GM12878 (cell line): ENCODE data around the gene HHAT. TPM values are rescaled to one million over a fixed set of nuclear protein-coding genes. Genes with fewer than 3 reads are reported as not detected.

Experiments
- ATF7 ChIP-seq: fragments of 450-650 bp; IDR thresholded peaks from 2 replicates; pipeline ENCODE4 v1.6.1; 2016; ENCODE audit warnings: low read depth, mild to moderate bottlenecking
- CHD1 ChIP-seq: IDR thresholded peaks from 2 replicates; pipeline ENCODE4 v1.6.1; 2012; ENCODE audit warnings: low read depth, low read length, improper control_type of control experiment
- CHD2 ChIP-seq: IDR thresholded peaks from 2 replicates; pipeline ENCODE4 v1.6.1; 2011; ENCODE audit warnings: low read depth, low read length, improper control_type of control experiment, borderline replicate concordance
- ETV6 ChIP-seq, 2 experiments: fragments of 450-650 bp in 1 of 2; IDR thresholded peaks in 1 of 2; conservative IDR thresholded peaks in 1 of 2; 2 replicates each; pipeline ENCODE4 v1.6.1; 2014; ENCODE audit warnings: antibody characterized with exemption in 1 of 2, borderline replicate concordance in 1 of 2, low read depth in 1 of 2, mild to moderate bottlenecking in 1 of 2, moderate library complexity in 1 of 2
- HDGF ChIP-seq: fragments of 450-650 bp; IDR thresholded peaks from 2 replicates; pipeline ENCODE4 v1.6.1; 2016; ENCODE audit warnings: antibody characterized with exemption
- IKZF1 ChIP-seq: fragments of 450-650 bp; conservative IDR thresholded peaks from 2 replicates; pipeline ENCODE4 v1.6.1; 2017; ENCODE audit warnings: antibody characterized with exemption, mild to moderate bottlenecking
- JUND ChIP-seq: IDR thresholded peaks from 2 replicates; pipeline ENCODE4 v1.6.1; 2012; ENCODE audit warnings: low read depth, mild to moderate bottlenecking, low read length, improper control_type of control experiment, moderate library complexity
- MEF2A ChIP-seq: IDR thresholded peaks from 2 replicates; pipeline ENCODE4 v1.6.1; 2011; ENCODE audit warnings: low read depth, mild to moderate bottlenecking, low read length, moderate library complexity; ENCODE audit not compliant: insufficient read depth
- MTA3 ChIP-seq: IDR thresholded peaks from 2 replicates; pipeline ENCODE4 v1.6.1; 2012; ENCODE audit warnings: low read length, inconsistent platforms, borderline replicate concordance
- MXI1 ChIP-seq: fragments of 150-350 bp; IDR thresholded peaks from 2 replicates; pipeline ENCODE4 v1.6.1; 2011; ENCODE audit warnings: low read depth, mild to moderate bottlenecking, inconsistent platforms, low read length, improper control_type of control experiment
- MYB ChIP-seq: fragments of 150-350 bp; IDR thresholded peaks from 2 replicates; pipeline ENCODE4 v1.6.1; 2014; ENCODE audit warnings: mild to moderate bottlenecking, low read depth, low read length, borderline replicate concordance
- NFIC ChIP-seq: IDR thresholded peaks from 2 replicates; pipeline ENCODE4 v1.6.1; 2012; ENCODE audit warnings: low read depth, mild to moderate bottlenecking, inconsistent platforms, low read length, moderate library complexity
- PAX5 ChIP-seq: IDR thresholded peaks from 2 replicates; pipeline ENCODE4 v1.6.1; 2011; ENCODE audit warnings: low read depth, low read length, borderline replicate concordance
- POLR2AphosphoS2 ChIP-seq: IDR thresholded peaks from 2 replicates; pipeline ENCODE4 v1.6.1; 2011; ENCODE audit warnings: low read depth, mild to moderate bottlenecking, low read length, improper control_type of control experiment, moderate library complexity
- RAD51 ChIP-seq: fragments of 450-650 bp; IDR thresholded peaks from 2 replicates; pipeline ENCODE4 v1.6.1; 2016; ENCODE audit warnings: moderate library complexity, mild to moderate bottlenecking, inconsistent platforms
- RELA ChIP-seq: fragments of 450-650 bp; IDR thresholded peaks from 2 replicates; pipeline ENCODE4 v1.8.0; 2014; ENCODE audit warnings: borderline replicate concordance; ENCODE audit not compliant: partially characterized antibody
- SKIL ChIP-seq: fragments of 450-650 bp; IDR thresholded peaks from 2 replicates; pipeline ENCODE4 v1.6.1; 2017; ENCODE audit warnings: mild to moderate bottlenecking, low read depth, inconsistent platforms; ENCODE audit not compliant: poor library complexity, severe bottlenecking
- SMAD1 ChIP-seq: fragments of 450-650 bp; IDR thresholded peaks from 2 replicates; pipeline ENCODE4 v1.6.1; 2018; ENCODE audit warnings: mild to moderate bottlenecking, low read depth; ENCODE audit not compliant: partially characterized antibody
- STAT3 ChIP-seq: IDR thresholded peaks from 2 replicates; pipeline ENCODE4 v1.6.1; 2011; ENCODE audit warnings: low read depth, low read length, improper control_type of control experiment
- TCF12 ChIP-seq: IDR thresholded peaks from 2 replicates; pipeline ENCODE4 v1.6.1; 2011; ENCODE audit warnings: low read depth, mild to moderate bottlenecking, low read length
- YBX1 ChIP-seq: fragments of 450-650 bp; IDR thresholded peaks from 2 replicates; pipeline ENCODE4 v1.6.1; 2016; ENCODE audit warnings: antibody characterized with exemption
- ZBED1 ChIP-seq: IDR thresholded peaks from 2 replicates; pipeline ENCODE4 v1.6.1; 2016; ENCODE audit warnings: borderline replicate concordance
- polyA plus RNA-seq, 11 experiments: library from polyadenylated mRNA; depleted of rRNA in 4 of 11; unstranded in 6 of 11; stranded (reverse) in 5 of 11; fragments of >200 nt; fragmentation: Nextera tagmentation in 4 of 11; fragmentation: Illumina TruSeq in 1 of 11; extraction: Ambion mirVana in 4 of 11; extraction: Trizol in 1 of 11; gene quantifications; 1 replicate in 1 of 11; 2 replicates in 10 of 11; pipeline versions ENCODE4 v1.2.1 to v1.2.3, GENCODE V29; 2011 to 2016; ENCODE audit warnings: inconsistent platforms in 2 of 11, missing spikeins in 2 of 11, low read depth in 1 of 11
- total RNA-seq, 4 experiments: library from RNA; depleted of rRNA in 3 of 4; stranded (reverse); fragments of >200 nt in 3 of 4; fragmentation: Illumina TruSeq in 1 of 4; extraction: Trizol in 1 of 4; gene quantifications; 2 replicates each; pipeline versions ENCODE4 v1.2.1 to v1.2.3, GENCODE V29; 2013 to 2021
- TF ChIP-seq, protein P1 (sequence below): fragments of 450-650 bp; IDR thresholded peaks from 2 replicates; pipeline ENCODE4 v1.6.1; 2017; ENCODE audit warnings: borderline replicate concordance
- TF ChIP-seq, protein P2 (sequence below): IDR thresholded peaks from 2 replicates; pipeline ENCODE4 v1.6.1; 2012; ENCODE audit warnings: low read length, inconsistent platforms

The HHAT gene
- total and polyA plus RNA-seq, 10 of the 15 experiments (the other 5 are each of a cell fraction or from before 2014, with no cell fraction given): 1.2 to 37.6 (median 2.6) TPM

DNA sequence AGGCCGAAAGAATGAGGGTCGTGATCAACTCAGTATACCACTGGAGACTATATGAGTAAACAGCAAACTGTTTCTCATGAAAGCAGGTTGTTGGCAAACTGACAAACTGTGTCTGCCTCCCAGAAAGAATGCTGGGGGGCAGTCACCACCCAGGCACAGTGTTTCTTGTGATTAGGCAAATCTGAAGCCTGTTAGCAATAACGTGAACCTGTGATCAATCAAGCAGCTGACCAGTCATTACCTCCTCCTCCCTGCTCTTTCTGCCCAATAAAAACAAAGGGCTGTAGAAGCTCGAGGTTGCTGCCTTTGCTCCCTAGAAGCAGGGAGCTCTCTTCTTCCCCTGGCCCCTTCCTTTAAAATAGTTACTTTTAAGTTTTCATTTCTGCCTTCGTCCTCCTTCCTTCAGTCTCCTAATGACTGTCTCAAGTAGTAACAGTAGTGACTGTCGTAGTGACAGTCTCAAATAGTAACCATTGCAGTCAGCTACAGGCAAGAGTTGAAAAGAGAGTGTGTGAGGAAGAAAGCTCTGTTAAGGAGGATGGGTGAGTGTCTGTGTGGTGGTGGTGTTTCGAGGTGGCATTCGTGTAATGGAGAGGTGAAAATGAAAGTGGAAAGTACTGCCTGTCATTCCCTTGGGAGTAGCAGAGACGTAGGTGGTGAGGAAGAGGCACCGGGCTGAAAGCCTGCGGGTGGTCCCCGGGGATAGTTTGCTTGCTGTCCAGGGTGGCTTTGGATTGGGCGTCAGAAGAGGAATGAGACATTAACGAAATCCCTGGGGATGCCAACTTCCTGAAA, 14.5 kb downstream of the HHAT start (continued):
- 0 out of 2 replicates have a peak, but pooled peaks have one; percentile 30 for TF ChIP-seq CHD2
- TF ChIP-seq, protein P1, sequence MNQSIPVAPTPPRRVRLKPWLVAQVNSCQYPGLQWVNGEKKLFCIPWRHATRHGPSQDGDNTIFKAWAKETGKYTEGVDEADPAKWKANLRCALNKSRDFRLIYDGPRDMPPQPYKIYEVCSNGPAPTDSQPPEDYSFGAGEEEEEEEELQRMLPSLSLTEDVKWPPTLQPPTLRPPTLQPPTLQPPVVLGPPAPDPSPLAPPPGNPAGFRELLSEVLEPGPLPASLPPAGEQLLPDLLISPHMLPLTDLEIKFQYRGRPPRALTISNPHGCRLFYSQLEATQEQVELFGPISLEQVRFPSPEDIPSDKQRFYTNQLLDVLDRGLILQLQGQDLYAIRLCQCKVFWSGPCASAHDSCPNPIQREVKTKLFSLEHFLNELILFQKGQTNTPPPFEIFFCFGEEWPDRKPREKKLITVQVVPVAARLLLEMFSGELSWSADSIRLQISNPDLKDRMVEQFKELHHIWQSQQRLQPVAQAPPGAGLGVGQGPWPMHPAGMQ: 0 out of 2 replicates have a peak, but pooled peaks have one; percentile 21
- TF ChIP-seq MXI1: 0 out of 2 replicates have a peak, but pooled peaks have one; percentile 24
- no peak for TF ChIP-seq MYB
- 0 out of 2 replicates have a peak, but pooled peaks have one; percentile 47 for TF ChIP-seq CHD1
- TF ChIP-seq PAX5: peak; percentile 43; the same call in 1 of the 2 replicates
- TF ChIP-seq SKIL: peak; percentile 17
- TF ChIP-seq ZBED1: no peak
- TF ChIP-seq POLR2AphosphoS2: no peak
- TF ChIP-seq MEF2A: no peak
- TF ChIP-seq, protein P2, sequence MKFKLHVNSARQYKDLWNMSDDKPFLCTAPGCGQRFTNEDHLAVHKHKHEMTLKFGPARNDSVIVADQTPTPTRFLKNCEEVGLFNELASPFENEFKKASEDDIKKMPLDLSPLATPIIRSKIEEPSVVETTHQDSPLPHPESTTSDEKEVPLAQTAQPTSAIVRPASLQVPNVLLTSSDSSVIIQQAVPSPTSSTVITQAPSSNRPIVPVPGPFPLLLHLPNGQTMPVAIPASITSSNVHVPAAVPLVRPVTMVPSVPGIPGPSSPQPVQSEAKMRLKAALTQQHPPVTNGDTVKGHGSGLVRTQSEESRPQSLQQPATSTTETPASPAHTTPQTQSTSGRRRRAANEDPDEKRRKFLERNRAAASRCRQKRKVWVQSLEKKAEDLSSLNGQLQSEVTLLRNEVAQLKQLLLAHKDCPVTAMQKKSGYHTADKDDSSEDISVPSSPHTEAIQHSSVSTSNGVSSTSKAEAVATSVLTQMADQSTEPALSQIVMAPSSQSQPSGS: no peak
- no peak for TF ChIP-seq MTA3
- no peak for TF ChIP-seq TCF12
- peak; percentile 66 for TF ChIP-seq RAD51
- TF ChIP-seq RELA: peak; percentile 33
- TF ChIP-seq HDGF: peak; percentile 97
- TF ChIP-seq JUND: no peak
- peak; percentile 76 for TF ChIP-seq SMAD1
- peak; percentile 78 for TF ChIP-seq YBX1
- TF ChIP-seq STAT3: 0 out of 2 replicates have a peak, but pooled peaks have one; percentile 56
- TF ChIP-seq IKZF1: peak; percentile 96
- TF ChIP-seq ATF7: peak; percentile 76; the same call in 1 of the 2 replicates
- no peak for TF ChIP-seq NFIC
- 0 out of 4 replicates have a peak, but pooled peaks of 1 of the 2 experiments have one; percentile 33 for TF ChIP-seq ETV6 (conservative IDR thresholded peaks at IDR 0.05 in 1 of 2, IDR thresholded peaks at IDR 0.05 in 1 of 2; ENCODE audit: borderline replicate concordance in 1 of 2, low read depth in 1 of 2)
